GM12892 (cell line): Measurements from ENCODE around the gene P2RY2.

ENCODE experiments used
- POLR2A ChIP-seq: IDR thresholded peaks from 2 replicates; pipeline ENCODE4 v1.6.1; 2011; ENCODE audit warnings: low read depth, low read length, control low read depth
- POLR2AphosphoS5 ChIP-seq: IDR thresholded peaks from 2 replicates; pipeline ENCODE4 v1.6.1; 2011; ENCODE audit warnings: low read depth, low read length, control low read depth

DNA sequence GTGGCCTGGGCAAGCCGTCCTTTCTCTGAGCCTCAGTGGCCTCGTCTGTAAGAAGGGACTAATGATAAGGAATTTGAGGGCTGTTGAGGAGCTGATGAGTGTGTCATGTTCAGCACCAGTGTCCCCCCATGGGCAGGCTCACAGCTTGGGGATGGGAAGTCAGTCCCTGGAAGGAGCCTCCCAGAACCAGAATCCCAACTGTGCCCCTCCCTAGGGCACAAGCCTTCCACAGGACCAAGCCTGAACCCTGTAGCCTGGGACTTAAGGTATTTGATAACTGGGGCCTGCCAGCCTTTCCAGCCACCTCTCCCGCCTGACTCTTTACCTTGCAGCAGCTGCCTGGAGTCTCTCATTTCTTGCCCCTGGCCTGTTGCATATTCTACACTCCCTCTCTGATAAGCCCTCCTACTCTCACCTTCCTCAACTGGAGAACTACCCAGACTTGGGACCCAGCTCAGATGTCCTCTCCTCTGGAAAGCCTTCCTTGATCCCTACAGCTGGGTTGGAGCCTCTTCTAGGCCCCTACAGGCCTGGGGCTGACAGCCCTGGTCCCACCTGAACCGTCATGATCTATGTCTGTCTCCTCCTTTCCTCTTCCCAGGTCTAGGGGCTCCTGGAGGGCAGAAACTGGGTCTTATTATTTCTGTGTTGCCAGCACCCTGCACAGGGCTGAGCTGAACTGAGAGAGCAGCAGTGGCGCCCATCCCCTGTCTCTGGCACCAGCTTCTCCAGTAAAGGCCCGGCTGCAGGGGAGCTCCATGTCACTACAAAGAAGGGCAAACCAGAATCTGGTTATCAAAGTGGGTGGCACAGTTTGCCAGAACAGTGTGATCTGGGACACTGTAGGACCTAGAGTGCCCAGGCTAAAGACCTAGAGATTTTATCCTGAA, 1.6 kb downstream of the P2RY2 start:
- TF ChIP-seq POLR2A (no peak), POLR2AphosphoS5 (no peak)
